ENCODE data around the gene S1PR3.

S1PR3 gene

DNA sequence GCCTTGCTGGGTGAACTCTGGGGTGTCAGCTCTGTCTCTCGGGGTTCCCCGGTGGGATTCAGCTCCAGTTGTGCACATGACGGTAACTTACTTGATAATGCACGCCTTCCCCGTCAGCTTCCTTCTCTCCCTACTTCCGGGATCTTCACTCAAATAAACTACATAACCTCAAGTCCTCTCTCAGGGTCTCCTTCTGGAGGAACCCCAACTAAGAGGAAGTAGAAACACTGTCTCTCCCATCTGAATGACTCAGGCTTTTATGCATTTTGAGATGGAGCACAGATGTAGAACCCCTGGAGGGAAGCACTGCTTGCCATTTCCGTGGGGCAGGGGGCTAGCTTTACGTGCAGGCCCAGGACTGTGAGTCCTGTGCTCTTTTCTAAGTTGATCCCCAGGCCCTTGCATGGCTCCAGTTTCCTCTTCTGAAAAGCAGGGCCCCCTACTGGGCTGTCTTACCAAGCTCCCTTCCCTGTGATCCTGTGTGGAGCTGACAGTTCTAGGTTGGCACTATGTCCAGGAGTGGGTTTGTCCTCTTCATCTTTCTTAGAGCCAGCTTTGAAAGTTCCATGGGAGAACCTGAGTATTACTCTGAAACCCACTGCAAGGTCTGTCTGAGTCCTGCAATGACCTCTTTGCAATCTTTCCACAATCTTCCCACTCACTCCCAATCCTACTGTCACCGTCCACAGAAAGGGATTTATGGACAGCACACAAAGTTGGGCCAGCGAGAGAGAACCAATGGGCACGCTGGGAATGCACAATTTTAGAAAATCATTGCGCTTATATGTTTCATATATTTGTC, 17.7 kb downstream of the S1PR3 start:
- H3K4me3 ChIP-seq (ENCODE audit: low read depth, low read length, poor library complexity, severe bottlenecking), result no peak overlapping the region
- H3K27me3 ChIP-seq (ENCODE audit: insufficient read depth, low read length), result peaks cover 4% of the 10 kb centered on the region; the same call in 1 of the 2 replicates
- H3K4me1 ChIP-seq (ENCODE audit: insufficient read depth, low read length, severe bottlenecking), result peaks cover 9% of the 10 kb centered on the region
- H2AFZ ChIP-seq (ENCODE audit: low read length), result no peak overlapping the region
- H3K4me2 ChIP-seq (ENCODE audit: low read length), result no peak overlapping the region
- H3K9me3 ChIP-seq (ENCODE audit: low read length), result no peaks in the 10 kb centered on the region
- no peak overlapping the region for H3K9ac ChIP-seq (ENCODE audit: low read length)
- H3K27ac ChIP-seq (ENCODE audit: low read depth, low read length, poor library complexity, severe bottlenecking), result no peak overlapping the region
- no peaks in the 10 kb centered on the region for H4K20me1 ChIP-seq (ENCODE audit: insufficient read depth, low read length)
- no peaks in the 10 kb centered on the region for H3F3A ChIP-seq (ENCODE audit: insufficient read depth, low read length)
- H3K36me3 ChIP-seq (ENCODE audit: insufficient read depth, low read length), result no peaks in the 10 kb centered on the region
- no peak for TF ChIP-seq EZH2 (IDR thresholded peaks at IDR 0.05; ENCODE audit: borderline replicate concordance, low read length)
- TF ChIP-seq, protein P1, sequence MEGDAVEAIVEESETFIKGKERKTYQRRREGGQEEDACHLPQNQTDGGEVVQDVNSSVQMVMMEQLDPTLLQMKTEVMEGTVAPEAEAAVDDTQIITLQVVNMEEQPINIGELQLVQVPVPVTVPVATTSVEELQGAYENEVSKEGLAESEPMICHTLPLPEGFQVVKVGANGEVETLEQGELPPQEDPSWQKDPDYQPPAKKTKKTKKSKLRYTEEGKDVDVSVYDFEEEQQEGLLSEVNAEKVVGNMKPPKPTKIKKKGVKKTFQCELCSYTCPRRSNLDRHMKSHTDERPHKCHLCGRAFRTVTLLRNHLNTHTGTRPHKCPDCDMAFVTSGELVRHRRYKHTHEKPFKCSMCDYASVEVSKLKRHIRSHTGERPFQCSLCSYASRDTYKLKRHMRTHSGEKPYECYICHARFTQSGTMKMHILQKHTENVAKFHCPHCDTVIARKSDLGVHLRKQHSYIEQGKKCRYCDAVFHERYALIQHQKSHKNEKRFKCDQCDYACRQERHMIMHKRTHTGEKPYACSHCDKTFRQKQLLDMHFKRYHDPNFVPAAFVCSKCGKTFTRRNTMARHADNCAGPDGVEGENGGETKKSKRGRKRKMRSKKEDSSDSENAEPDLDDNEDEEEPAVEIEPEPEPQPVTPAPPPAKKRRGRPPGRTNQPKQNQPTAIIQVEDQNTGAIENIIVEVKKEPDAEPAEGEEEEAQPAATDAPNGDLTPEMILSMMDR (IDR thresholded peaks at IDR 0.05; ENCODE audit: low read length), result peak; percentile 26; the same call in 1 of the 2 replicates
- no peaks in the 10 kb centered on the region for H3K79me2 ChIP-seq (ENCODE audit: insufficient read depth, low read length)
- no peaks in the 10 kb centered on the region for H3K9me2 ChIP-seq (ENCODE audit: low read depth, low read length)

DNA sequence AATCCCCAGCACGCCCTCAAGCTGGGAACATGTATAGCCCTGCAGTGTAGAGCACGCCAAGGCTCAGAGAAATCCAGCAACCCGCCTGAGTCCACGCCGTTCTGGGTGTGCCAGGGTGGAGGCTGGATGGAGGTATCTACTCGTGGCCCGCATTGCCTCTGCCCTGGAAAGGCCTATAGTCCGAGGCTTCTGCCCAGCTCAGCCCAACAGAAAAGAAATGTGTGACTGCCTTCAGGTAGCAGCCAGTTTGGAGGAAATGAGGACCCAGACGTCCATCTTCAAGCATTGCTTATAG, 18.2 kb downstream of the S1PR3 start:
- Histone ChIP-seq H2AFZ (ENCODE audit: low read length) (no peak overlapping the region), H3K79me2 (ENCODE audit: insufficient read depth, low read length) (no peaks in the 10 kb centered on the region), H3K36me3 (ENCODE audit: insufficient read depth, low read length) (no peaks in the 10 kb centered on the region), H3K9me3 (ENCODE audit: low read length) (no peaks in the 10 kb centered on the region), H3K9ac (ENCODE audit: low read length) (no peak overlapping the region), H3K4me1 (ENCODE audit: insufficient read depth, low read length, severe bottlenecking) (peaks cover 9% of the 10 kb centered on the region), H3K9me2 (ENCODE audit: low read depth, low read length) (no peaks in the 10 kb centered on the region), H3F3A (ENCODE audit: insufficient read depth, low read length) (no peaks in the 10 kb centered on the region), H3K27me3 (ENCODE audit: insufficient read depth, low read length) (peaks cover 9% of the 10 kb centered on the region), H3K4me2 (ENCODE audit: low read length) (no peak overlapping the region), H3K27ac (ENCODE audit: low read depth, low read length, poor library complexity, severe bottlenecking) (no peak overlapping the region), H4K20me1 (ENCODE audit: insufficient read depth, low read length) (no peaks in the 10 kb centered on the region), H3K4me3 (ENCODE audit: low read depth, low read length, poor library complexity, severe bottlenecking) (no peak overlapping the region)
- TF ChIP-seq, protein P1 (IDR thresholded peaks at IDR 0.05; ENCODE audit: low read length), result no peak
- no peak for TF ChIP-seq EZH2 (IDR thresholded peaks at IDR 0.05; ENCODE audit: borderline replicate concordance, low read length)

DNA sequence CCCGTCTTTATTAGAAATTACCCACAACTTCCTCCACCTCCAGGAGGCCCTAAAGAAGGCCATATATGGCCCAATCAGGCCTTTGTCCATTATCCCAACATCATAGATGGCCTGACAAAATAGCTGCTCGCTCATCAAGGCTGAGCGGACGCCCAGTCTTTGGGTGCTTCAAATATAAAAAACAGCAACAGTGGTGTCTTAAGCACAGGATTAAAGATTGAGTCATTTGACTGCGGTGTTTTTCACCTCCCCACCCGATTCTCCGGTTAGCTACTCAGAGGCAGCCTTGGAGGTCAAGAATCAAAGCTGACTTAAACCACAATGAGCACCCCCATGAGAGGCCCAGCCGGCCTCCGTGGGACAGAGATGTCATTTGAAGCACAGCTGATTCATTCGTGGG, 18.8 kb downstream of the S1PR3 start:
- Histone ChIP-seq H4K20me1 (ENCODE audit: insufficient read depth, low read length) (no peaks in the 10 kb centered on the region), H3K4me1 (ENCODE audit: insufficient read depth, low read length, severe bottlenecking) (peaks cover 9% of the 10 kb centered on the region), H3K36me3 (ENCODE audit: insufficient read depth, low read length) (no peaks in the 10 kb centered on the region), H3K27ac (ENCODE audit: low read depth, low read length, poor library complexity, severe bottlenecking) (no peak overlapping the region), H3K9ac (ENCODE audit: low read length) (no peak overlapping the region), H3F3A (ENCODE audit: insufficient read depth, low read length) (no peaks in the 10 kb centered on the region), H3K4me3 (ENCODE audit: low read depth, low read length, poor library complexity, severe bottlenecking) (no peak overlapping the region), H3K9me3 (ENCODE audit: low read length) (no peaks in the 10 kb centered on the region), H3K4me2 (ENCODE audit: low read length) (no peak overlapping the region), H3K9me2 (ENCODE audit: low read depth, low read length) (no peaks in the 10 kb centered on the region), H3K27me3 (ENCODE audit: insufficient read depth, low read length) (peaks cover 9% of the 10 kb centered on the region), H2AFZ (ENCODE audit: low read length) (no peak overlapping the region), H3K79me2 (ENCODE audit: insufficient read depth, low read length) (no peaks in the 10 kb centered on the region)
- TF ChIP-seq, protein P1 (IDR thresholded peaks at IDR 0.05; ENCODE audit: low read length), result no peak
- TF ChIP-seq EZH2 (IDR thresholded peaks at IDR 0.05; ENCODE audit: borderline replicate concordance, low read length), result no peak

Data from OCI-LY1 (cell line).